WI38 (cell line): ENCODE data around the gene EPRS1.
A peak's percentile ranks its signal among the peaks of the same experiment; 100 is the strongest.
"Not testable (repeated sequence)": the region's sequence is repeated elsewhere in the genome, so short reads cannot be mapped to it uniquely, and the experiment has no call there.

ENCODE experiments used
- H3K4me3 ChIP-seq: 2 replicates; pipeline ENCODE4 v1.5.1; 2011; ENCODE audit warnings: low read depth, mild to moderate bottlenecking, control low read depth, low read length
- TF ChIP-seq, protein P1 (sequence below): IDR thresholded peaks from 2 replicates; pipeline ENCODE4 v1.5.1; 2012; ENCODE audit warnings: low read depth, mild to moderate bottlenecking, control low read depth, low read length

The EPRS1 gene

DNA sequence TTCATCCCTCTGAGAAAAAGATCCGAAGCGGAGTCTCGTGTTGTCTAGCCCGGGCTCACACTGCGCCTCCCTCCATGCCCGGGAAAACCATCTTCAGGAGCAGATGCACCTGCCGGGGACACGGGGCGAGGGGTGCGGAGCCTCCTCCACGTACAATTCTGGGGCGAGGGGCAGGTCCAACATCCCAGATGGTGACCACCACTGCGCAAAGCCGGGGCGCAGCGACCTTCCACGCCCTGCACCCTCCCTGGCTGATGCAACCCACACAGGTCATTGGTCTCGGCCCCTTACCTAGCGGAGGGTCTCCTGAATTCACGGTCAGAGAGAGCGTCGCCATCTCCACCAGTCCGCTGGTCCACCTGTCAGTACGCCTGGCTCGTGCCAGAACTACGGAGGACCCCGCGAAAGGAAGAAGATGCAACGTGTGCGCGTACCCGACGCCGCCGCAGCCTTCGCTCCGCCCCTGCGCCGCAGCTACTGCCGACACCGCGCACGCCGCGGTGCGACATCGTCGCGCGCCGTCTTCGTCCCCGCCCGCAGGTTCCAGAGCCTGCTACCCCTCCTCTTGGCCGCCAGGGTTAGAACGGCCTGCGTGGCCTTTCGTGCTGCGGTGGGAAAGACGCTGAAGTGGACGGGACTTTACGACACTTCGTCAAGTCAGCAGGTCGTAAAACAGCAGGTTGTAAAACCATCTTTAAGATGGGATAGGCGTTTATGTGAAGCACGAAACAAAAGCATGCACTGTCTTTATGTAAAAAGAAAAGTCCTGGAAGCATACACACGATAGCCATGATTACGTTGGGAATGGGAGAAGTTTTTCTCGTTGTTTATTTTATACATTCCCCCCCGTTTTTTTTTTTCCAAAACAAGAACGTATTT lies at the start of gene EPRS1:
EPRS1 (minus strand) TSS at position 454 of the 879 bp plus-strand sequence; CDS start at position 337, 117 bp downstream.
- TF ChIP-seq, protein P1, sequence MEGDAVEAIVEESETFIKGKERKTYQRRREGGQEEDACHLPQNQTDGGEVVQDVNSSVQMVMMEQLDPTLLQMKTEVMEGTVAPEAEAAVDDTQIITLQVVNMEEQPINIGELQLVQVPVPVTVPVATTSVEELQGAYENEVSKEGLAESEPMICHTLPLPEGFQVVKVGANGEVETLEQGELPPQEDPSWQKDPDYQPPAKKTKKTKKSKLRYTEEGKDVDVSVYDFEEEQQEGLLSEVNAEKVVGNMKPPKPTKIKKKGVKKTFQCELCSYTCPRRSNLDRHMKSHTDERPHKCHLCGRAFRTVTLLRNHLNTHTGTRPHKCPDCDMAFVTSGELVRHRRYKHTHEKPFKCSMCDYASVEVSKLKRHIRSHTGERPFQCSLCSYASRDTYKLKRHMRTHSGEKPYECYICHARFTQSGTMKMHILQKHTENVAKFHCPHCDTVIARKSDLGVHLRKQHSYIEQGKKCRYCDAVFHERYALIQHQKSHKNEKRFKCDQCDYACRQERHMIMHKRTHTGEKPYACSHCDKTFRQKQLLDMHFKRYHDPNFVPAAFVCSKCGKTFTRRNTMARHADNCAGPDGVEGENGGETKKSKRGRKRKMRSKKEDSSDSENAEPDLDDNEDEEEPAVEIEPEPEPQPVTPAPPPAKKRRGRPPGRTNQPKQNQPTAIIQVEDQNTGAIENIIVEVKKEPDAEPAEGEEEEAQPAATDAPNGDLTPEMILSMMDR, result peak; percentile 16; the same call in 1 of the 2 replicates
- H3K4me3 ChIP-seq, result peak within 1 kb of the TSS; percentile 99

DNA sequence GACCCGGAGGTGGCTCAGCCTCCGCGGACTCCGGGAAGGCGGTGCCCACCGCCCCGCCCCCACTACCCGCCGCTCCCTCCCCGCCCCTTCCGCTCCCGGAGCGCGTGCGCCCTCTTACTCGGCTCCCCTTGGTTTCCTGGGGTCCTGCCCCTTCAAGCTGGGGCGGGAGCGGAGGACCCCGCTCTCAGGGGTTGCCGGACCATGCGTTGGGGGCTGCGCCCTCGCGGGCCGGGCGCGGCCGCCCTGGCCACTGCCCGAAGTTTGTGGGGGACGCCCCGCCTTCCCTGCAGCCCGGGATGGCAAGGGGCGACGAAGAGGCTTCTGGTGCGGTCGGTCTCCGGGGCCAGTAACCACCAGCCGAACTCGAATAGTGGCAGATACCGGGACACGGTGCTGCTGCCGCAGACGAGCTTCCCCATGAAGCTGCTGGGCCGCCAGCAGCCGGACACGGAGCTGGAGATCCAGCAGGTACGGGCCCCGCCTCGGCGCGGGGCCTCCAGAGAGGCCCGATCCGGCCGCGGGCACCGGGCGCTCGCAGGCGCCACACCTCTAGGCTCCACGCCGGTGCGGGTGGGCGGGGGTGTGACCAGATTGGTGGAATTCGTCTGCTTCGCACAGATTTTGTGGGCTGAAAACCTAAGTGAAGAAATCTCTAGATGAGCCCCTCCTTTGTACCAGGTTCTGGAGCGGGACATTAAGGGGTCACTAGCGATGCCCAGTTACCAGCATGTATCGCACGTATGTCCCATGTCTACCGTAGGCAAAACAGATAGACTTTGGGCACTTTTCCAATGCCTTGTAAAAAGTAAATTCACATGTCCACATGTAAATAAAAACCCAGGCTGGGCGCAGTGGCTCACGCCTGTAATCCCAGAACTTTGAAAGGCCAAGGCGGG lies 48.0 kb upstream of the EPRS1 start, which contains the start of gene IARS2:
IARS2 (plus strand) TSS at position 117 of the 896 bp plus-strand sequence; CDS start at position 202, 85 bp downstream.
- TF ChIP-seq, protein P1, result no peak

DNA sequence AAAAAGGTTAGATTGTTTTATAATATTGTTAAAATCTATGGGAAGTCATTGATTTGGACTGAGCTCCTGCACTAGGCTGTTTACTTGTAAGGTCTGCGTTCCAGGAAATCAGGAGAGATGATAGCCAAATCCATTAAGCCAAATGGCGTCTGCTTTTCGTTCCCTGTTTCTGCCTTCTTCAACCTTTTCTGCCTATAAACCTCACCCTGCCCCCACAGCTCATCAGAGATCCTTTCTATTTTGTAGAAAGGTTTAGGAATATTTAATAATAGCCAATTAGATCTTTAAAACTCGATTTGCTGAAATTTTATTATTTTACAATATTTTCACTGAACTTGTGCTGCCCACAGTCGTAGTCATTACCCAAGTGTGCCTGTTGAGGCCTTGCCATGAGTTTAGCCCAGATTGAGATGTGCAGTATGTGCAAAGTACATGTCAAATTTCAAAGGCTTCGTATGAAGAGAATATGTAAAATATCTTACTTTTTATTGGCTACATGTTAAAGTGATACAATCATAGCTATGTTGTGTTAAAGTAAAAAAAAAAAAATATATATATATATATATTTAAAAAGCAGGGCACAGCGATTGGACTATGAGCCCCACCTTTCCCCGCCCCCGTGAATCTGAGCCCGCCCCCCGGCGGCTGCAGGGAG lies 47.2 kb upstream of the EPRS1 start:
- no peak overlapping the region for H3K4me3 ChIP-seq
- TF ChIP-seq, protein P1, result no peak

More for the DNA sequence above, 48.0 kb upstream of the EPRS1 start, which contains the start of gene IARS2:
- H3K4me3 ChIP-seq, result peak within 1 kb of the TSS; percentile 88

DNA sequence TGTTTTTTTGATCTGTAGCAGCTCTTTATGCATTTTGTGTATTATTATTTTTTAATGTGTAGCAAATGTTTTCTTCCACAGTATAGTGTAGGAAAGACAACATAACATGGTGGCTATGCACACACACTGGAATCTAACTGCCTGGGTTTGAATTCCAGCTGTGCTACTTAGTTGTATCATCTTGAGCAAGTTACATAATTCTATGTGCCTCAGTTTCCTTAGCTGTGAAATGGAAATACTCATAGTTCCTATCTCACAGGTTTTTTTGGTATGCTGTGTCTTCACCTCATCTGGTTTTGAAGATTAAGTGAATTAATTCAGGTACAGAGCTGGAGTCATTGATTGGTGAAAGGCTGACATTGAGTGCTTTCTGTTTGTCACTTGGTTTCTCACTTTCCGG lies 46.4 kb upstream of the EPRS1 start:
- no peak overlapping the region for H3K4me3 ChIP-seq
- TF ChIP-seq, protein P1, result no peak

DNA sequence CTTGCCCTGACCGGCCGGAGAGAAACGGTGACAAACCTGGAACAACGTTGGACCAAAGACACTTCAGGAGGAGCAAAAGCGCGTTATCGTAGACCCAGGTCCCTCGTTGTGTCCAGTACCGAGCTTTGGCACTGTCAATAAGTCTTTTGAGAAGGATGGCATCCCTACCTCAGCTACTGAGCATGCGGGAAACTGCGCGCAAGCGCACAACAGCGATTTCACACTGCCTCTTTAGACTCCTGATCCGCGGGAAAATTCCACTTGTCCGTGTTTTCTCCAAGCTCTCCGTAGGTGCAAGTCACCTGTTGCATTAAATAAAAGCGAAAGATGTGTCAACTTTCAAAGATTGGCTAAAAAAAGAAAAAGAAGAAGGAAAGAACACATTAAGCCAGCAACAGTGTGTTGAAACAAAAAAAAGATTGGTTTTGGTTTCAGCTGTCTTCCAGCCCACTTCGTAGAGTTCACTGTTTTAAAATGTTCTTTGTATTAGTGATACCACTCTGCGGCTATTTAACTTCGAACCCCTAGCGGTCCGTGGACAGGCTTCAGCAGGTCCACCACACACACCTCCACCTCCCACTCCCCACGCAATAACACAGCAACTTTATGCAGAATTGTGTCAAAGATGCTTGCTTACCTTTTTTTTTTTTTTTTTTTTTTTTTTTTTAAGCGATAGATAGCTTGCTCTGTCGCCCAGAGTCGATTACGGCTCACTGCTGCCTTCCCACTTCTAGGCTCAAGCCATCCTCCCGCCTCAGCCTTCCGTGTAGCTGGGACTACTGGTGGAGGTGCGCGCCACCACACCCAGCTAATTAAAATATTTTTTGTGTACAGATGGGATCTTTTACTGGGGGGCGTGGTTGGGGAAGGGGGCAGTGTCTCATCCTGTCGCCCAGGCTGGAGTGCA lies 43.6 kb upstream of the EPRS1 start, which contains the start of gene BPNT1:
BPNT1 (minus strand) TSS at position 139 of the 907 bp plus-strand sequence. CDS start 9,942 bp downstream, outside the sequence.
- H3K4me3 ChIP-seq, result peak within 1 kb of the TSS; percentile 85
- TF ChIP-seq, protein P1, result no peak

DNA sequence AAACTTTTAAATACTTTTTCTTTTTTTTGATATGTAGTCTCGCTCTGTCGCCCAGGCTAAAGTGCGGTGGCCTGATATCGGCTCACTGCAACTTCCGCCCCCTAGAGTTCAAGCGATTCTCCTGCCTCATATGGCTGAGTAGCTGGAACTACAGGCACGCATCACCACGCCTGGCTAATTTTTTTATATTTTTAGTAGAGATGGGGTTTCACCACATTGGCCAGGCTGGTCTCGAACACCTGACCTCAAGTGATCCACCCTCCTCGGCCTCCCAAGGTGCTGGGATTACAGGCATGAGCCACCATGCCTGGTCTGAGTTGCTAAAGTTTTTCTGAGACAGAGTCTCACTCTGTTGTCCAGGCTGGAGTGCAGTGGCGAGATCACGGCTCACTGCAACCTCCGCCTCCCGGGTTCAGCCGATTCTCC lies 40.0 kb upstream of the EPRS1 start:
- H3K4me3 ChIP-seq, result not testable (repeated sequence)
